DMS53 (cell line): ENCODE results near the gene SORL1.
A peak's percentile ranks its signal among the peaks of the same experiment; 100 is the strongest.

ENCODE experiments used
- DNase-seq: peaks from one replicate; lab custom pipeline; 2025; lab: John Stamatoyannopoulos, UW

Gene SORL1

GRCh38 chr11:121536126-121536525, 84.0 kb downstream of the SORL1 start:
- no peak for DNase-seq

DNA sequence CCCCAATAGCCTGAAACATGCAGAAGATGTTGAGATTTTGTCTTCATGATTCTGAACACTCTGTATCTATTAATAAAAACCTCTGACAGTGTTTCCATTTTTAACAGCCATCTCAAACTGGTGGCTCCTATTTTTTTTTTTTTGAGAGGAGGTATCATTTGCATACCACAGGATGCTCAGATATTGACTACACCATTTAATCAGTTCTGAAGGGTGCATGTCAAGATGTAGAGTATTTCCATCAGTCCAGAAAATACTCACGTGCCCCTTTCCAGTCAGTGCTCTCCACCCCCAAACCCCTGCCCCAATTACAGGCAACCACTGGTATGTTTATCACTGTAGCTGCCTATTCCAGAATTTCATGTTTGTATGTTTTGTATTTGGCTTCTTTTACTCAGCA, 85.9 kb downstream of the SORL1 start:
- no peak for DNase-seq

DNA sequence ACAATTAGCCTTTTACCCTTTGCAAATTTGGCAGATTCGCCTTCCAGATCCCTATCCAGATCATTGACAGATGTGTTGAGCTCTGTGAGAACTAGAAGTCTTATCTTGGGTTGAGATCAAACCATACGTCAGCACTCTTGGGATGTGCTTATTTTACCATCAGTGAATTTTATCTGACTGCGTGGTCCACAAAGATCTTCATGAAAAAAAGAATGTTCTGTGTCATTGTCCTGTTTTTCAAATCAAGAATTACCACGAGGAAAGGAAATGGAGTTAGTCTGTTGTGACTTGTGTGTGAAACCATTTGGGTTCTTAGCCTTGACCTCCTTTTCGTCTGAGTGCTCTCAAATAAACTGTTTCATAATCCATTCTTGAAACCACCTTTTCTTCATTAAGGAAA, 86.9 kb downstream of the SORL1 start:
- DNase-seq: no peak

DNA sequence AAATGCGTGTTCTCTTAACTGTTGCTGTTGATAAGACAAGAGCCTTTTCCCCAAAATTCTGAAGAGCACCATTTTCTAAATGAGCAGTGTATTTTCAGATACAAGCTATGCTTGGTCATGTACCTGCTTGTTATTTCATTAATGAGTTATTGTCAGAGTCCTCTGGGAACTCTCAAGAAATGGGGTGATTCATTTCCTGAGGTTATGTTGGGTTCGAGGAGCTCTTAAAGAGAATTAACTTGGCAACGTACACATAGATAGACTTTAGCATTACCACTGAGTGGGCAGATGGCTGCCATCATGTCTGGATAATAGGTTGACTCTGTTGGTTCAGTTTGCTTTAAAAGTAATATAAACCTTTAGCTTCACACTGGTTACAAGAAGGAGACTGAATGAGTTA, 88.5 kb downstream of the SORL1 start:
- no peak for DNase-seq

DNA sequence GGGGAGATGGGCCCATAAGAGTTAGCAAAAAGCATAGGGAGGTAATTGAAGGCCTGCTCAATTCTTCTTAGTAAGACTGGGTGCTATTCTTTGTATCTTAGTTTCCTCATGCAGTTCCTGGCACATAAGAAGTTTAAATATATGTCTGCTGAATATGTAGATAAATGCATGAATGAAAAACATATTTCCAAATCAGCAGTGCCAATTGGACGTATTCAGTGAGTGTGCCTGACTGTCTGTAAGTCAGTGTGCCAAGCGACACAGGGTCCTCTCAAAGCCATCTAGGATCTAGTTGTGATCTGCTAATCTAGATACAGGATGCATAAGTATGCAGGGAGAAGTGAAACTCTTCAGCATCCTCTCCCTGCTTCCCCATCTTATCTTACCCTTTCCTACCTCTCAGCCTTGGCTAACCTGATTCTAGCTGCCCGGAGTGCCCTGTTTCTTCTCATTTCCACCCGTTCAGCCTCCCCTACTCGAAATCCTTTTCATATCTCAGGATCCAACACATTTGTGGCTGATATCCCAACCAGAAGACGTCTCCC, 91.8 kb downstream of the SORL1 start:
- no peak for DNase-seq

DNA sequence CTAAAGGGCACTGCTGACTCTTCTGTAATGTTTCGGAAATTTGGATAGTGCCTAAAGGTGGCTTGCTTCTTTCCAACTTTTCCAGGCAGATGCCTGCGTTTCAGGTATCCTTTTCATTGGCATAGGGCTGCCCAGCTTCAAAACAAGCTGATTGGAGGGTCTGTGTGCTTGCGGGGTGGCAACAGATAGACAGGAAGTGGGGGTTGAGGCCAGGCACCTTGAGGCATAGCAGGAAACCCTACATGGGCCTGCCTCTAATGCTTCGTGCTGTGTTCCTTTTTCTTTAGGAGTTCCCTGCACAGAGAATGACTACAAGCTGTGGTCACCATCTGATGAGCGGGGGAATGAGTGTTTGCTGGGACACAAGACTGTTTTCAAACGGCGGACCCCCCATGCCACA, 92.8 kb downstream of the SORL1 start:
- no peak for DNase-seq

DNA sequence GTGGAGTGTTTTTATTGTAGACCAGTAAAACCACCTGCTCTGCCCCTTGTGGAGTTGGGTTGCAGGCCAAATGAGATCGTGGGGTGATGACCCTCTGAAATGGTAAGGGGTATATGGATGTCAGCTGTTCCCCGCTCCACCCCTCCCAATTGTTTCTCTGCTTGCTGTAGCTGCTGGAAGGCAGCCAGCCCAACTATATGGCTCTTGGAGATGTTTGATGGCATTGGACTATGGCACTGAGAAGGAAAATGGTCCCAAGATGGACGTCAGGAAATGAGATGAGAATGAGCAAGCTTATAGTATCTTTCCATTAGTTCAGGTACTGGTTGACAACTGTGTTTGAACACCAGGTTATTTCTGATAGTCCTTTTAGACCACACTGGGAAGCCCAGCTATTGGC, 95.5 kb downstream of the SORL1 start:
- DNase-seq: no peak

- no peak for DNase-seq
Observed at GRCh38 chr11:121550247-121551030, 98.3 kb downstream of the SORL1 start.

DNA sequence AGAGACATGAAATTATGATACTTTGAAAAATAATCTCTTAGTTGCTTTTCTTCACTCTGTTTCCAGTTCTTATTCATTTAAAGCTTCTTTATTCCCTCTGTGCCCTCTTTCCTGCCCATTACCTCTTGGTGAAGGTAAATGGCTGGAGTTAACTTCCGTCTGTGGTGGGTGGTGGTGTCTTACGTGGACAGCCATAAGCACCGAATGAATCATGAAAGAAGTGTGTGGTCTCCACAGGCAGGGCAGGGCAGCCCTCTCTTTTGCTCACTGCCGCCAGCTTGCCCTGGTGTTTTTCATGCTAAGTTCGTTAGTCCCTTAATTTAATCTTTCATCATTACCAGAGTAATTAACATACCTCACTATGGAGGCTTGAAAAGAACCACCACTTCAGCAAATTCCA, 99.3 kb downstream of the SORL1 start:
- DNase-seq: no peak

GRCh38 chr11:121552154-121552553, 100.0 kb downstream of the SORL1 start:
- DNase-seq: no peak

GRCh38 chr11:121552644-121553043, 100.5 kb downstream of the SORL1 start:
- DNase-seq: no peak

DNA sequence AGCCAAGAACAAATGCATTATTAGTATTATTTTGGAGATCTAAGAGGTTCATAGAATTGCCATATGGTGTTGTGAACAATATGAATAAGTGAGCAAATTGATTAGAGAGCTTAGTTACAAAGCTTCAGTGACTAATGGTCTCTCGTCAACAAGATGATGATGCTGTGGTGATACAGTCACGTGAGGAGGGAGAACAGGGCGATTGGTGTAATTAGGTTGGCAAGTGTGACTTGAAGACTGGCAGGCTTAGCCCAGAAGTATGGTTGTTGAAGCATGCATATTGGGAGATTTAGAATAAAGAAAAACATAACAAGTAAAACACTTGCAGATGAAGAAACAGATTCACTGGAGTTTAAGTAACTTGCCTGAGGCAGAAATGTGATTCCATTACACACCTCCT, 101.3 kb downstream of the SORL1 start:
- DNase-seq: peak; percentile 45

DNA sequence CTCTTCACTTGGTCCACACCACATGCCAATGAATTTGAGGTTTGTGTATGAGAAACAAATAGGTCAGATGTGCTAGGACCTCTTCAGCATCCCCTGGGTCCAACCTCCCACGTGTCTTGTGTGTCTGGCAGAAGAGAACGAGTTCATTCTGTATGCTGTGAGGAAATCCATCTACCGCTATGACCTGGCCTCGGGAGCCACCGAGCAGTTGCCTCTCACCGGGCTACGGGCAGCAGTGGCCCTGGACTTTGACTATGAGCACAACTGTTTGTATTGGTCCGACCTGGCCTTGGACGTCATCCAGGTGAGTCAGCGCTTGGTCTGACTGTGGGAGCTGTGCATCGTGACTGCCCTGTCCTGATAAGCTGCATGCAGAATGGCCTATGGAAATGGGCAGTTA, 101.7 kb downstream of the SORL1 start:
- DNase-seq: peak; percentile 95

DNA sequence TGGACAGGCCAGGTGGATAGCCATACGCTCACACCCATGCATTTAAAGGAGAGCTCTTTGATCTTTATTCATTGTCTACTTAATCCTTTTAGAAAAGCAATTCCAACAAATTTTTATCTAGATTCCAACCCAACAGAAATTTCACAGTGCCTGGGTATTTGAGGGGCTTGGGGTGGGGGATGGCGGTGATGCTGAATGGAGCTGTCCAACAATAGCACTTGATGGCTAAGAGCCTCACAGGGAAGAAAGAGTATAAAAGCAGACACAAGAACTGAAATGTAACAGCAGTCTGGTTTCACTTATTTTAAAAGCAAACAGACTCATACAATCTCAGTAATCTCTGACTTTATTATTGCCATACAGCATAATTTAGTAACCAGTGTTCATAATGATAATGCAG, 102.4 kb downstream of the SORL1 start:
- no peak for DNase-seq

DNA sequence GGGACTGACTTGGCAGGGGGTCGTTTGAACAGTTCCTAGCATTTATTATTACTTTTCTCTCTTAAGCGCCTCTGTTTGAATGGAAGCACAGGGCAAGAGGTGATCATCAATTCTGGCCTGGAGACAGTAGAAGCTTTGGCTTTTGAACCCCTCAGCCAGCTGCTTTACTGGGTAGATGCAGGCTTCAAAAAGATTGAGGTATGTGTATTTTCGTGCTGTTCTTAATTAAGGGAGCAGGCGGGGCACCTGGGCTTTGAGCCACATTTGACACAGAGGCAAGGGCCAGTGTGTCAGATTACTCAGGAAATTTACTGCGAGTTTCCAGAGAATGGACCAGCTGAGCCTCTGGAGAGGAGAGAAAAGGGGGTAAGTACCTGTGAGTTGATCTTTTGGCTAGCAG, 103.0 kb downstream of the SORL1 start:
- DNase-seq: no peak

DNA sequence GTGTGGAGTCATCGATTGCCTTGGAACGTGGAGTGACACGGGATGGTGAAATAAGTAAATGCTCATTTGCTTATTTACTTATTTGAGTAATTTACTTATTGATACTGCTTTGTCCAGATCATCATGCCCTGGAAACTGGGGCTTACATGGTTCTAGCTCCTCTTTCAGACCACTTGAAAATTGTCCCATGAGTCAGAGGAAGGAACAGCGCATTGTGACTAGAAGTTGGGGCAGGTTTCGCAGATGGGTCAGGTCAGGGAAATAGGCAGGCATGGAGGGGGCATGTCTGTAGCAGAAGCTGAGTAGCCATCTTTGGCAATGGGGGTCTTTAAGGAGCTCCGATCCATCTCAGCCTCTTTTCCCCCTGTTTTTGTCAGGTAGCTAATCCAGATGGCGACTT, 104.8 kb downstream of the SORL1 start:
- DNase-seq: no peak

DNA sequence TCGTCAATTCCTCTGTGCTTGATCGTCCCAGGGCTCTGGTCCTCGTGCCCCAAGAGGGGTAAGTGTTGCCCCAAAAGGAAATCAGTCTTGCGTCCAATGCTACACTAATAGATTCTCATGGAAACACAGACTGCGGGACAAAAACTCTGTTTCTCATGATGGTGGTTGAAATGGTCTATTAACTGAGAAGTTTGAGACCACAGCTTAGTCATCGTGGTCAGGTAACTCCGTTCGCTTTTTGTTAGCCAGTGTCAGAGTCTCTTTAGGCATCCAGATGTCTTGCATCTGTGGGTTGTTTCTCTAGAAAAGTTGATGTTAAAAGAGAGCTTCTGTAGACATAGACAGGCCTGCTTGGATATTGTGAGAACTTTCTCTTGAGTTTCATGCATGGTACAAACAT, 105.2 kb downstream of the SORL1 start:
- DNase-seq: no peak

- DNase-seq: no peak
Observed at GRCh38 chr11:121559606-121560200, 107.6 kb downstream of the SORL1 start.

DNA sequence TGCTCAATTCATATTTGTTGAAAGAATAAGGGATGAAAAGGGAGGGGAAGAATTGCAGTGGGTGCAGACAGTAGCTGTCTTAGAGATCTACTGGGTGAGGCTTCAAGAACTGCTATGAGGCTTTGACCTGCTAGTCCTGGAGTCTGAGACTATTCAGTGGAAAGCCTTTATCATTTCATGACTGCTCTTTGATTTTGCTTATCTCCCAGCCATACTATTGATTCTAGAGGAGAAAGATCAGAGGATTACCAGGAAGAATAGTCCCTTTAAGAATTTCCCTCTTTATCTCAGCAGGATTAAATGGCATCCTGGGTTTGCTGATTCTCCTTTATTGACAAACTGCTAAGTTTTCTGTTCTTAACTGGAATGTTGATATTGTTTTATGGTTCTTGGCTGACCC, 108.1 kb downstream of the SORL1 start:
- no peak for DNase-seq

- DNase-seq: no peak
Observed at GRCh38 chr11:121561240-121561639, 109.1 kb downstream of the SORL1 start.

DNA sequence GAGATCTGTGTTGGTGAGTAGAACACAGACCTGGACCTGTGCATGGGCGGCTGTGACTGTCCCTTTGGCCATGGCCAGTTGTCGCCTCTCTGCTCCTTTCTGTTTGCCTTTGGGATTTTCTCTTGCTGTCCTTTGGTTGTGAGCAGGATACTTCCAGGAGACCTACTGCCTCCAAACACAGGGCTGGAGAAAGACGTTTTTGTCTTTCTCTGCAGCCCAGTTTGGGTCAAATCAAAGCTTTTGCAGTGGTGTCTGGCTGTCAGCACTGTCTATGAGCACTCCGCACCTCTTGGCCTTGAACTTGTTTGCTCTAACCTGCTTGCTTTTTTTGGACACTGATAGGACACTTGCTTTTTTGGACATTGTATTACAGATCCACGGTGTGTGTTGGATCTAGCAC, 109.6 kb downstream of the SORL1 start:
- DNase-seq: no peak

DNA sequence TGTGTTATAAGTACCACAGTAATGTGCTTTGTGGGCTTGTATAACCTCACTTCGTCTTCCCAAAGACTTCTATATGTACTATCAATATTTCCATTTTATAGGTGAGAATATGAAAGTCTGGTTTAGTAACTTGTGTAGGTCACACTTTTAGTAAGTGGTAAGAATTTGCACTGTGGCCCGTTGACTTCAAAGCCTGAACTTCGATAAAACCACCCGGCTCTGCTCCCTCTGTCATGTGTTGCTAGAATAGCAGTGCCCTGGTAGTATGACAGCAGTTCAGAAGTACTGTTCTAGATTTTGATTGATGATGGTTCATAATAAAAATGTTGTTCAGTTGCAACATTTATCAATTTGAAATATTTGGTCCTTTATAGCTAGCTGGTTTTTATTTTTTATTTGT, 110.9 kb downstream of the SORL1 start:
- DNase-seq: no peak

- peak; percentile 84 for DNase-seq
Observed at GRCh38 chr11:121563900-121564822, 112.0 kb downstream of the SORL1 start.
